ENCODE results near the gene PEX14. TPM values are rescaled to one million over a fixed set of nuclear protein-coding genes. Genes with fewer than 3 reads are reported as not detected.
A peak's percentile ranks its signal among the peaks of the same experiment; 100 is the strongest.

The PEX14 gene
- polyA plus RNA-seq, 1 donor (not counting 4 experiments of a cell fraction or from before 2014, with no cell fraction given): 8.4 TPM

DNA sequence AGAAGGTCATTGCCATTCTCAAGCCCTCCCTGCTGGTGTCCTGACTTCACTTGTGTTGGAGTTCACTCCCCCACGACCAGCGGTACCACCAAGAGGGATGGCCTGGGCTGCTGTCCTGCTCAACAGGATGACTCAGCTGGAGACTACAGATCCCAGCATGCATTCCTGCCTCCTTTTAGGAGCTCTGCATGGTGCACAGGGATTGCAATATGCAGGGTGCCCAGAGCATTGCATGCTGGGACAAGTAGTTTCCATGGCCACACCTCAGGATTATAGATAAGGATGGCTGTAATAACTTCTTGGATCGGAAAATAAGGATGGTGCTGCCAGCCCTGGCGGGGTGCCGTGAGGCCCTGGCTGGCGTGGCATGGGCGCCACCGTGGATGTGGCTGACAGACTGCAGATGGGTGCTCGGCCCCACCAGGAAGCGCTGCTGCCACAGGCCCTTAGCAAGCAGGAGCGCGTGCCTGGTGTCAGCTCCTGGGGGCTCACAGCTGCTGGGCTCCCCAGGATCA is 171.7 kb downstream of the PEX14 start:
- Histone ChIP-seq H4K20me1 (ENCODE audit: control insufficient read depth, extremely low read depth, insufficient read depth, low read length) (no peaks in the 10 kb centered on the region), H2AFZ (ENCODE audit: control insufficient read depth, low read length) (no peak overlapping the region), H3K79me2 (ENCODE audit: control insufficient read depth, insufficient read depth, low read length) (no peaks in the 10 kb centered on the region), H3K36me3 (ENCODE audit: control insufficient read depth in 2 of 2, extremely low read depth in 1 of 2, insufficient read depth in 2 of 2, low read length in 2 of 2) (peaks cover 0 to 11% of the 10 kb centered on the region in 2 experiments), H3K27me3 (ENCODE audit: control insufficient read depth, extremely low read depth, insufficient read depth, low read length) (no peaks in the 10 kb centered on the region), H3K9me1 (ENCODE audit: control insufficient read depth, extremely low read depth, insufficient read depth, low read length) (no peaks in the 10 kb centered on the region), H3K9me3 (ENCODE audit: control insufficient read depth, low read depth, low read length) (no peaks in the 10 kb centered on the region), H3K4me1 (ENCODE audit: control insufficient read depth, extremely low read depth, insufficient read depth, low read length) (peaks cover 26% of the 10 kb centered on the region), H3K27ac (ENCODE audit: control insufficient read depth, insufficient read depth, low read length) (no peak overlapping the region), H3K4me2 (ENCODE audit: control insufficient read depth, extremely low read depth, insufficient read depth, low read depth, low read length) (no peak overlapping the region), H3K4me3 (ENCODE audit: control insufficient read depth in 2 of 3, extremely low read depth in 1 of 3, insufficient read depth in 2 of 3, low read depth in 1 of 3, low read length in 3 of 3) (no peak overlapping the region), H3K9ac (ENCODE audit: control insufficient read depth, extremely low read depth, insufficient read depth, low read length) (no peak overlapping the region)
- DNase-seq (ENCODE audit: low read depth, low spot score) (peak; percentile 76), FAIRE-seq (peak; percentile 98)
- dilution Hi-C loops (cut with MboI; ENCODE audit: extremely low pct_ligation_motif_present, low sequenced_read_pairs): no loop called here
- TF ChIP-seq, protein P1, sequence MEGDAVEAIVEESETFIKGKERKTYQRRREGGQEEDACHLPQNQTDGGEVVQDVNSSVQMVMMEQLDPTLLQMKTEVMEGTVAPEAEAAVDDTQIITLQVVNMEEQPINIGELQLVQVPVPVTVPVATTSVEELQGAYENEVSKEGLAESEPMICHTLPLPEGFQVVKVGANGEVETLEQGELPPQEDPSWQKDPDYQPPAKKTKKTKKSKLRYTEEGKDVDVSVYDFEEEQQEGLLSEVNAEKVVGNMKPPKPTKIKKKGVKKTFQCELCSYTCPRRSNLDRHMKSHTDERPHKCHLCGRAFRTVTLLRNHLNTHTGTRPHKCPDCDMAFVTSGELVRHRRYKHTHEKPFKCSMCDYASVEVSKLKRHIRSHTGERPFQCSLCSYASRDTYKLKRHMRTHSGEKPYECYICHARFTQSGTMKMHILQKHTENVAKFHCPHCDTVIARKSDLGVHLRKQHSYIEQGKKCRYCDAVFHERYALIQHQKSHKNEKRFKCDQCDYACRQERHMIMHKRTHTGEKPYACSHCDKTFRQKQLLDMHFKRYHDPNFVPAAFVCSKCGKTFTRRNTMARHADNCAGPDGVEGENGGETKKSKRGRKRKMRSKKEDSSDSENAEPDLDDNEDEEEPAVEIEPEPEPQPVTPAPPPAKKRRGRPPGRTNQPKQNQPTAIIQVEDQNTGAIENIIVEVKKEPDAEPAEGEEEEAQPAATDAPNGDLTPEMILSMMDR (optimal IDR thresholded peaks at IDR 0.05 in 1 of 3, IDR thresholded peaks at IDR 0.05 in 1 of 3, conservative IDR thresholded peaks at IDR 0.05 in 1 of 3; ENCODE audit: extremely low read depth in 1 of 3, insufficient read depth in 2 of 3, low read length in 3 of 3): no peak
- TF ChIP-seq EZH2 (IDR thresholded peaks at IDR 0.05; ENCODE audit: low read length): no peak

DNA sequence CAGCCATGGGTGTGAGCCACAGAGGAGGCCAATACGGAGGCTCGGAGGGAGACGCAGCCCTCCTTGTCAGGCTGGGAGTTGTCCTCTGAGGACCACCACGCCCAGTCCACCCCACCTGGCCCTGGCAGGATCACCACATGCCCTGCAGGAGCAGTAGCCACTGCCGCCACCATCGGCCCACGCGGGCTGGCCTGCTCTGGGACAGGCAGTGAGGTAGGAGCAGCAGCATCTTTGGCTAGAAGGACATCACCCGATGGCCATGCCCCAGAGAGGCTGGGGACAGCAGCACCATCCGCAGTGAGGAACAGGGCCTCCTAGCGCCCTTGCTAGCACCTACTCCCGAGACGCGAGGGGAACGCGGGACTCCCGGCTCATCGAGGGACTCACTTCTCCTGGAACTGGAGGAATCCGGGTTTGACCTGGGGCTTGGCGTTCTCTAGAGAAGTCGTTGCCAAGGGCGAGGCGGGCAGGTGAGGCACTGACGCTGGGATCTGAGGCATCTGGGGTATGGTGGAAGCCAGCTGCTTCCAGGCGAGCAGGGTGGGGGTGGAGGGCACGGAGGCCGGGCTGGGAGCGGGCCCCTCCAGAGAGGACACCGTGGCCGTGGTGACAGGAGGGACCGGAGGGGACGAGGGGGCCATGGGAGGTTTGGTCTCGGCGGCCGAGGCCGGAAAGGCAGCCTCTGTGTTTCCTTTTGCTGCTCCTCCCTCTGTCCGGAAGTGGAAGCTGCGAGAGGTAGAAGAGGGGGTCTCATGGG is 172.8 kb downstream of the PEX14 start:
- Histone ChIP-seq H3K9me1 (ENCODE audit: control insufficient read depth, extremely low read depth, insufficient read depth, low read length) (no peaks in the 10 kb centered on the region), H4K20me1 (ENCODE audit: control insufficient read depth, extremely low read depth, insufficient read depth, low read length) (no peaks in the 10 kb centered on the region), H3K27me3 (ENCODE audit: control insufficient read depth, extremely low read depth, insufficient read depth, low read length) (no peaks in the 10 kb centered on the region), H3K27ac (ENCODE audit: control insufficient read depth, insufficient read depth, low read length) (no peak overlapping the region), H3K9me3 (ENCODE audit: control insufficient read depth, low read depth, low read length) (no peaks in the 10 kb centered on the region), H3K4me1 (ENCODE audit: control insufficient read depth, extremely low read depth, insufficient read depth, low read length) (peaks cover 26% of the 10 kb centered on the region), H3K9ac (ENCODE audit: control insufficient read depth, extremely low read depth, insufficient read depth, low read length) (no peak overlapping the region), H3K36me3 (ENCODE audit: control insufficient read depth in 2 of 2, extremely low read depth in 1 of 2, insufficient read depth in 2 of 2, low read length in 2 of 2) (peaks cover 0 to 6% of the 10 kb centered on the region in 2 experiments), H2AFZ (ENCODE audit: control insufficient read depth, low read length) (no peak overlapping the region), H3K79me2 (ENCODE audit: control insufficient read depth, insufficient read depth, low read length) (no peaks in the 10 kb centered on the region), H3K4me2 (ENCODE audit: control insufficient read depth, extremely low read depth, insufficient read depth, low read depth, low read length) (no peak overlapping the region), H3K4me3 (ENCODE audit: control insufficient read depth in 2 of 3, extremely low read depth in 1 of 3, insufficient read depth in 2 of 3, low read depth in 1 of 3, low read length in 3 of 3) (no peak overlapping the region)
- dilution Hi-C loops (cut with MboI; ENCODE audit: extremely low pct_ligation_motif_present, low sequenced_read_pairs): no loop called here
- no peak for TF ChIP-seq EZH2 (IDR thresholded peaks at IDR 0.05; ENCODE audit: low read length)
- TF ChIP-seq, protein P1 (optimal IDR thresholded peaks at IDR 0.05 in 1 of 3, IDR thresholded peaks at IDR 0.05 in 1 of 3, conservative IDR thresholded peaks at IDR 0.05 in 1 of 3; ENCODE audit: extremely low read depth in 1 of 3, insufficient read depth in 2 of 3, low read length in 3 of 3): no peak
- DNase-seq (ENCODE audit: low read depth, low spot score) (no peak), FAIRE-seq (no peak)

All from keratinocyte (primary cell).